HG03135 (cell line): ENCODE results near the gene NCAM1.

Source experiments
- ATAC-seq: cut with Tn5 transposase; IDR thresholded peaks from one replicate; pipeline ENCODE4 v1.9.1; 2021; ENCODE audit warnings: mild to moderate bottlenecking, moderate library complexity; ENCODE audit not compliant: unreplicated experiment

NCAM1 gene

GRCh38 chr11:113121746-113122145 is 160.5 kb downstream of the NCAM1 start:
- no peak for ATAC-seq

GRCh38 chr11:113124006-113124405 is 162.8 kb downstream of the NCAM1 start:
- ATAC-seq: no peak

GRCh38 chr11:113124578-113124977 is 163.4 kb downstream of the NCAM1 start:
- no peak for ATAC-seq

GRCh38 chr11:113129261-113129992 is 168.2 kb downstream of the NCAM1 start:
- ATAC-seq: no peak

GRCh38 chr11:113131036-113131775 is 170.0 kb downstream of the NCAM1 start:
- no peak for ATAC-seq

DNA sequence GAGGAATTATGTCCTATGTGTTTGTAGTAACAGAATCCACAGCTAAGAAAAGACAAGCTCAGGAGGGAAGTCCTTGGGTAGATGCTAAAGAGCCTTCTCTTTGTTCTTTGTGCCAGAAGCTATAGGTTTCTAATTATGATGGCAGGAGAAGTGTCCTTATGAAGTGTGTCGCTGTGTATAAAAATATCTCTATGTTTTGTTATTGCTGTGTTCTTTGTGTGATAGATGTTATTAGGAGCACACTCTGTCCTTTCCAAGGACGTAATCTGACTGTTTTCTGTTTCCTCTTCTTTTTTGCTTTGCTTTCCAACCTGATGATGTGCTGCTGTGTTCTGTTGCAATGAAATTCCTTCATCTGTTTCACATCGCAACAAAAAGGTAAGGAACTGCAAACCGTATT is 171.9 kb downstream of the NCAM1 start:
- ATAC-seq: no peak

DNA sequence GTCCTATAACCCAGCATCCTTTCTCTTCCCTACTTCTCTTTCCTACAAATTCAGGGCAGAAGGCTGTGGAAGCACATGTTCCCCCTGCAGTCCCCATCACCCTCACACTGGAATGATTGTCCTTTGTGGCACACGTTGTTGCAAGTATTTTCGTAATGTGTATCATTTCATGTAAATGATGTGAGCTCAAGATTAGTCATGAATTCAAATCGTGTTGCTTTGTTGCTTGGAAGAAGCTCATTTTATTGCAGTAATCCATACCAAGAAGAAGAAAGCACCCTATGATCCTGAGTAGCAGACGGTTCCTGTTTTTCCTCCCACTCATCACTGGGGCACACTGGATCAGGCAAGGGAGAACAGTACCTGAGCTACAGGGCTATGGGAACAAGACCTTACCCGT is 173.4 kb downstream of the NCAM1 start:
- ATAC-seq: no peak

GRCh38 chr11:113137713-113138529 is 176.7 kb downstream of the NCAM1 start:
- no peak for ATAC-seq

- no peak for ATAC-seq
Measured at GRCh38 chr11:113138731-113139130, 177.5 kb downstream of the NCAM1 start.

- no peak for ATAC-seq
Measured at GRCh38 chr11:113141010-113141409, 179.8 kb downstream of the NCAM1 start.

DNA sequence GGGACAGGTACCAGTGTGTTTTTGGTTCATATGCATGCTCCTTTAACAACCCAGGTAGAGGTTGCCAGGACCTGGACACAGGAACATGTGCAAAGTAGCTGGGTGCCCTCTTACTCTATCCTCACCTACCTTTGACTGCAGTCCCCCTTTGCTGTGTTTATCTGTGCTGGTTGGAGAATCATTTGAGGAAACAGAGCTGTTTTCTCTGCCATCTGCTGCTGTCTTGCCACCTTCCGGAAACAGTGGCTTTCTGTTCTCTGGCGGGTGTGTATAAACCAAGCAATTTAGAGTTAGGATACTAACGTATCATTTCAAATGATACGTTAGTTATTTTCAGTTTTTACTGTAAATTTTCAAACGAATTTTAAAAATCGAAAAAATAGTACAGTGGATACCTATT is 181.3 kb downstream of the NCAM1 start:
- no peak for ATAC-seq

DNA sequence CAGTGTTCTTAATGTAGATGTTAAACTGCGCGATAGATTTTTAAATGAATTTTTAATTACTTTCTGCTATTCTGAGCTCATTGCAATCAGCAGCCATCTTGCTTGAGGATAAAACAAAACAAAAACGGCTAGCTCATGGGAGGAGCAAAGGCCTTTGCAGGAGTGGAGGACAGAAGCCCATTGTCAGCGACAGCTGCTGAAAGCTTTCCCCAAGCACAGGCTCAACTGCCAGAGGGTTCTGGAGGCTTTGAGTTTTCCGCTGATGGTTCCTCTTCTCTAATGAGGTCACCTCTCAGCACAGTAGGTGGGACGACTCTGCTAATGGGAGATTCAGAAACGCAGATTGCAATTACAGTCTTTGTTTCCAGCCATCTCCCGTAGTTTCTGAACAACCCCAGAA is 186.0 kb downstream of the NCAM1 start:
- ATAC-seq: no peak

DNA sequence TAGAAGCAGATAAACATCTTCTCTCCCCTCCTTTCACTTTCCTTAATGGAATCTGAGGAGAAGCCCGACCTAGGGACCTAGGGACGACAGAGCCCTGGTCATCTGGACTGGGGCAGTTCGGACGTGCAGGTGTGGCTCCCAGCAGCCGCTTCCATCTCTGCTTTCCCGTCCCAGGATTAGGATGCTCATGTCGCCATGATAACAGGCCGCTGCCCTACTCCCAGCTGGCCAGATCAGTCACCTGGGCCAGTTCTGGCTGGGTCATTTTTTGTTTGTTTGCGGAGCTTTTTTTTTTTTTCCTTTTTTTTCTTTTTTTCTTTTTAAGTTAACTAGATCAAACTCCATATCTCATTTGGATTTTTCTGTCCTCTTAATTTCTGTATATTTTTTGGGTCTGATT is 186.9 kb downstream of the NCAM1 start:
- no peak for ATAC-seq

GRCh38 chr11:113148652-113149051 is 187.4 kb downstream of the NCAM1 start:
- ATAC-seq: no peak

GRCh38 chr11:113151521-113151920 is 190.3 kb downstream of the NCAM1 start:
- ATAC-seq: no peak

DNA sequence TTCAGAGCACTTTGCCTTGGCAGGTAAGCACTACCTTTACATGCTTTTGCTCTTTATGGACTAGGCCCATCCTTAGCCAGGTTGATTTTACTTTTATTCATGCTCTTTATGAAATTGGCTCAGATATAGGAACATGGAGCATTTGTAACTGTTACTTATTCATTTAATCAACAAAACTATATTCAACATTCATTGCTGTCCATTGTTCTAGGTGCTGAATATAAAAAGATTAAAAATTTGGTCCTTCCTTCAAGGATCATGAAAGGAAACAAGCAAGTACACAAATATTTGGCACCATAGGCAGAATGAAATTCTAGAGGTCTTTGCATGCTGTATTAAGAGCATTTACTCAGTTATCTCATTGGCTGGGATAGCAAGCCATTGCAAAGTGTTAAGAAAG is 191.3 kb downstream of the NCAM1 start:
- ATAC-seq: no peak

DNA sequence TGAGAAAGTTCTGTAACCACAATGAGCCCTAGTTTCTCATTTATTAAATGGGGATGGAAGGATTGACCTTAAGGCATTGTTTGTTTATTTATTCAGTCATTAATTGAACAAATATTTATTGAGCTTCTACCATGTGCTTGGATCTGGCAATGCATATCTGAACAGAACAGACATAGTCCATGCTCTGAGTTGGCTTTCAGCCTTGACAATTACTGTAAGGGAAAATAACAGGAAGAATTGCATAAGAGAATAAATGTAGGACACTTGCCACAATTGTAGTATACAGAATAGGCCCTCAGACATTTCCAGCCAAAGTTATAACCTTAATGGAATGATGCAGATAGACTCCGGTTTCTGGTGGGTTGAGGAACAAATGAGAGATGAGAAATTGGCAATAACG is 192.6 kb downstream of the NCAM1 start:
- no peak for ATAC-seq

DNA sequence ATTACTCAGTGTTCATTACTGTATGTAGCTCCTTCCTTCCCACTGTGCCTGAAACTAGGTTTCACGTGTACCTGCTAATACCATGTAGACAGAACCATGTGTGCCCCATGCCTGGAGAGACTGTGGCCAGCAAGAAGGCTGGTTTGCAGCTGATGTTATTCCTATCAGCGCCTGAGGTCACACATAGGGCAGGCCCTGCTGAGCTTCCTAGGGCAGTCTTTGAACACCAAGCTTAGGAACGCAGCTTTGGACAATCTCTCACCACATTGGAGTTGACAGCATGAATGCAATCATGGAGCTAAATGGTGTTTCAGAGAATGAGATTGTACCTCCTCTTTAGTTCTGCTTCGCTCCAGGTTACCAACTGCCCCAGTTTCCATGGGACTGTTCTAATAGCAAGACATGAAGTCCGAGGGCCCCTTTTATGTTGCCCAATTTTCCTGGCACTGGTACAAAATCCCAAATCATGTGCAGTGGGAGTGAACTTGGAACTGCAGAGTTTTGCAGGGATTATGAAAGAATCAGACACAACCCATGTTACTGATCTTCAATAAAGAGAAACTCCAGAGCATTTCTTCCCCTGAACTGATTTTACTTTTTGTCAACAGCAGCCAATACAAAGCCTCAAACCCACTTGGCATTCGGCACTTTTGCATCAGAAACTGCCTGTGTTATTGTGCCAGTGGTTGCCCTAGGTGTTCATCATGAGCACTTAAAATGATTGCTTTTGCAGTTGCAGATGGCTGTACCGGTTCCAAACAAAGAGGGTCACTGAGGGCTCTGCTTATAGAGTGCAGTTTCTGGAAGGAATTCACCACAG is 199.0 kb downstream of the NCAM1 start:
- ATAC-seq: no peak

GRCh38 chr11:113160808-113161124 is 199.5 kb downstream of the NCAM1 start:
- no peak for ATAC-seq

DNA sequence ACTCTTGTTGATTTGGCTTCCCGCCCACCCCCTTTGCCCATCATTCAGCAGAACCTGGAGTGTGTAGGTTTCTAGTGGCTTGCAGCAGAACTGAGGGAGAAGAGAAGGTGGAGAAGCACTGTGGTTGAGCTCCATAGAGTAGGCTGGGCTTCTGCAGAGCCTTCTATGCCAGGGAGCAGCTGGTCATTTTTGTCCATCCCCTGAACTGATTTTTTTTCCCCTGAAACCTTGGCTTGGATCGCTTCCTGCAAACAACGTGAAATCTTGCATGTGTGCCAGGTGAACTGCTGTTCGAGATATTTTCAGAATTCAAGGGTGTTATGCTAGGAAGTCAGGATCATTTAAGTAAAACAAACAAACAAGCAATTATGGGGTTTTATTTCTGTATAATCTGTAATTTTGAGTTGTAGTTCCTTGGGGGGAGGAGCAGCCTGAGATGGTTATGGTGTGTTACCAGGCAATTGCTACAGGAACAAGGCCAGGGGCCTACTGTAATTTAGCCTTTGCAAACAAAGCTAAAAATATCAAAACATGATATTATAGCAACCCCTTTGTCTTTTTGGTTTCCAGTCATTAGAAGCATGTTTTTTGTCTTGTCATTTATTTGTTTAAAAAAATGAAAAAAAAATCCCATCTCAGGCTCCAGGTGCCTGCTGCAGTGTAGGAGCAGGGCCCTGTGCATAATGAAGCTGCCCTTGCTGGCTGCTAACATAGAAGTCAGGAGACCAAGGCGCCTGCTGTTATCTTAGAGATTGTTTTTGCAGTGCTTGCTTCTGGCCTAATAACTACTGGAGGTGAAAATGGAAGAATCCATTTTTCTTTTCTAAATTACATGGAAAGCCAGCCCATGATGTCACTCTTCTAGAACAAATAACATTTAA is 200.7 kb downstream of the NCAM1 start:
- ATAC-seq: no peak
